Left colon (tissue), 2 donors: ENCODE data around the gene ARHGAP40. TPM values are rescaled to one million over a fixed set of nuclear protein-coding genes. Genes with fewer than 3 reads are reported as not detected.
"Not testable (repeated sequence)": the region's sequence is repeated elsewhere in the genome, so short reads cannot be mapped to it uniquely, and the experiment has no call there.

Experiments used
- ATAC-seq: fragments of 200-7000 bp; cut with Tn5 transposase; one replicate; pipeline ENCODE4 v1.9.1; 2020; ENCODE audit warnings: mild to moderate bottlenecking, moderate library complexity
- DNase-seq, 2 donors: peaks; one replicate each; pipeline ENCODE4 v3.0.0-alpha.2; 2020
- intact Hi-C, 2 donors: fragments of 100-400 bp; cut with DNase I in 1 of 2; cut with micrococcal nuclease in 1 of 2; formaldehyde crosslinking; loops; one replicate each; pipeline versions ENCODE4 v1.11.2 to v1.14.0; 2022; cut with DNase I, micrococcal nuclease
- total RNA-seq, 2 donors: library from RNA; stranded (reverse); fragmentation: NEBNext Ultra II Directional; extraction: Animal tissue kit (Norgen Biotek cat#: 25700); gene quantifications; one replicate each; pipeline ENCODE4 v1.2.1, GENCODE V29; 2021
- donor health status: DM: no; HTN: no; CAD: no.
- donor health status: DM: yes; HTN: yes; CAD: no.

The ARHGAP40 gene
- total RNA-seq, 2 donors from 2014 or later: not detected

DNA sequence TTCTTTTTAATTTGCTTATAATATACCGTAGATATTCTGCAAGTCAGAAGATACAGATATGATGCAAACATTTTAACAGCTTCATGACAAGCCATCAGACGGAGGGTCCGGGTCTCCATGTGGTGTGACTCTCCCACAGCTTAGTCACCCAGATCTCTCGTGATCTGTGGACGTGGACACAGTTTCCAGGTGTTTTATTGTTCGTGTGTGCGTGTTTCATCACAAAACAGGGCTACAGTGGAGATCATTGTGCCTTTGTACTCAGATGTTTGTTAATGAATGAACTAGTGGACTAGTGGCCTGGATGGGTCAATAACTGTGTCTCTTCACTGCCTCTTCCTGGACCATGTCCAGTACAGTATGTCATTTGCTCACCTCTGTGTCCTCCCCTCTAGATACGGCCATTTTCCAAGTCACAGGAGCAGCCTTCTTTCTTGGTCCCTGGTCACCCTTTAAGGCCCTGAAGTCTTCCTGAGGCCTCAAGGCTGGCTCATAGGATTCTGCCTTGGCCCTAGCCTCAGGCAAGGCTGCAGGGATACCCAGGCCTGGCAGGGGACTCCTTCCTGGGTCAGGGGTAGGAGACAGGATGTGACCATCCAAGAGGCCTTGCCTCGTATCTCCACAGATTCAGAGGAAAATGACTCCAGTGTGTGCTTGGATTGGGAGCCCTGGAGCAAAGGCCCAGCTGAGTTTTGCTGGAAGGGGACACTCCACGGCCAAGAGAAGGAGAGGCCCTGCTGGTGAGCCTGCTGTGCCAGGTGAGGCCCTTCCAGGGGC, 16.0 kb upstream of the ARHGAP40 start:
- DNase-seq (no peak), ATAC-seq (no peak)
- intact Hi-C loops: no loop called here

DNA sequence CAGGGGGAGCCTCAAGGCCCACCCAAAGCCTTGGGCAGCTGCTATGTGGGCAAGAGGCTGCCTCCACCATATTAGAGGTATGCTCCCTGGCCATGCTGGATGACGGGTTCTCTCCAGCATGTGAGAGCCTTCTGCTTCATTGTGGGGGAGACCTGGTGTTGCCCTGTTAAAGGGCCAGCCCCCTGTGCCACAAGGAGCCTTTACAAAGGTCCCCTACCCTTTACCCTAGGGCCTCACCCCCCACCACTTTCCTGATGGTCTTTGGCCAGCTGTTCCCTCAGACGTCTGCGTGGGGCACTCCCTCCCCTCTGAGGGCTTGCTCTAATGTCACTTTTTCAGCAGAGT, 15.5 kb upstream of the ARHGAP40 start:
- ATAC-seq (no peak), DNase-seq (no peak)
- intact Hi-C loops: no loop called here

DNA sequence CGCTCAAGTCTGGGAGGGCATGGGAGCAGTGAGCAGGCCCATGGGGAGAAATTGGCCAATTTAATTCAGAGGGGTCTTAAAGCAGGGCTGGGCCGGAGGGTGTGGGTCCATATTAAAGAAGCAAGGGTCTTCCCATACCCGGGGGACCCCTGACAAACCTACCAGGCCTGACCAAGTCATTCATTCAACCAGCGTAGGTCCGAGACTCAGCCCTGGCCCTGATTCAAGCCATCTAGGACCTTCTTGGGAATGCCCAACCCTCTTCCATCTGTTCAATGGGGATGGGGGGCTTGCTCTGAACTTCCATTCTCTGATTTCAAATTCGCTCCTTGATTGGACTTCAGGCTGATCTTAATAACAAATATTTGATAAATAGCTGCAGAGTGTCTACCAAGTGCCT, 13.3 kb upstream of the ARHGAP40 start:
- ATAC-seq (no peak), DNase-seq (no peak)
- intact Hi-C loops: no loop called here

DNA sequence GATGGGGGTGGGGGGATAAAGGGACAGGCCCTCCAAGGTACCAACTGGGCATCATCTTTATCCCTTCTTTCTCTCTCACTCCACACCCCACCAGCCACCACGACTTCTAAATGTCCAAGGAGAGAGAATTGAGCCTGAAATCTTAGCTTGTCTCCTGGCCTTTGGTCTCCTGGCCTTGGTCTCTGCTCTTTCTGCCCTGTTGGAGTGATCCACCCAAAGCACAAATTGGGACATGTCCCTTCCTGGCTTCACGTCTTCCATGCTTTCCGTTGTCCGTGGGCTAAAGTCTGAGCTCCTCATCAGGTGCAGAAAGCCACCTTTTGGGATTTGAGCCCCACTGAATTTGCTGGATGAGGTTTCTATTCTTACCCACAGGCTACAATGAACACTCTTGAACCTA, 12.3 kb upstream of the ARHGAP40 start:
- DNase-seq: no peak
- intact Hi-C loops: no loop called here
- no peak for ATAC-seq

DNA sequence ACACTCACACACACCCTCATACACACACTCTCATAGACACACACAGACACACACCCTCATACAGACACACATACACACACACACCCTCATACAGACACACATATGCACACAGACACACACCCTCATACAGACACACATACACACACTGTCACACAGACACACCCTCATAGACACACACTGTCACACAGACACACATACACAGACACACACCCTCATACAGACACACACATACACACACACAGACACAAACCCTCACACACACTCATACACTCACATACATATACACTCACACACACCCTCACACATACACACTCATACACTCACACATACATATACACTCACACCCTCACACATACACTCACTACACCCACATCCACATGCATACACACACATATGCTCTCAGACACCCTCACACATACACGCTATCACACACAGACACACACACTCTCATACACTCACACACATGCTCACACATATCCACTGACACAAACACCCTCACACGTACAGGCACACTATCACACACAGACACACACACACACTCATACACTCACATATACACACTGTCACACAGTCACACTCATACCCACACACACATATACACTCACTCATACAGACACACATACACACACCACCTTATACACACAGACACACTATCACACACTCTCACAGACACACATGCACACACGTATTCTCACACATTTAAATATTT, 11.5 kb upstream of the ARHGAP40 start:
- DNase-seq: no peak
- ATAC-seq: no peak
- intact Hi-C loops: no loop called here

DNA sequence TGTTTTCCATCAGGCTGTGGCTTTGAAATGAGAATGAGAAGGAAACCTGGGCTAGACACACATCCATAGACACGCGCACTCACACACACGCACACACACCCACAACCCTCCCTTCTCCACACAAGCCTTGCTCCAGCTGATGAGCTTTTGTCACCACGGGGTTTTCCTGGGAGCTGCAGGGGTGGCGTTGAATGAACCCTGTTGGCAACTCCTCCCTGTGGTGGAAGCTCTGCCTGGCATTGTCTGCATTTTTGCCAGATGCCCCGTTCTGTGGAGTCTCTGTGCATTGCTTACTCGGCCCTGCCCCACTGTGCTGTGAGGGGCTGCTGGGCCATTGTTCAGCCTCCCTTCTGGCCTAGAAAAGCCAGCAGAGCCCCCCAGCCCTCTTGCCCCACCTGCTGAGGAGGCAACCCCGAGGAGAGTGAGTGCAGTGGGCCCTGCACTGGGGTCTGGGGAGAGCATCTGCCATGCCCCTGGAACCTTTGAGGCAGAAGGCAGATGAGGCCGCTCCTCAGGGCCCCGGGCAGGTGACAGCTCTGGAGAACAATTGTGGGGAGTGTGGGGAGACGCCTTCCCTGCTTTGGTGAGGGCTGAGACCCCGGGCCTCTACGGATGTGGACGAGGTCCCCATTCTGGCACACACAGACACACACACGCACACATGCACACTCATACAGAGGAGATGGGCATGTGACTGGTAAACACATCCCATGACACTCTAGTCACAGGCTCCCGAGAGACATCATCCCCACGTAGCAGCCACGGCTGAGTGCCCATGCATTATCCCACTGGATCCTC, 10.7 kb upstream of the ARHGAP40 start:
- intact Hi-C loops: no loop called here
- ATAC-seq (no peak), DNase-seq (no peak)

DNA sequence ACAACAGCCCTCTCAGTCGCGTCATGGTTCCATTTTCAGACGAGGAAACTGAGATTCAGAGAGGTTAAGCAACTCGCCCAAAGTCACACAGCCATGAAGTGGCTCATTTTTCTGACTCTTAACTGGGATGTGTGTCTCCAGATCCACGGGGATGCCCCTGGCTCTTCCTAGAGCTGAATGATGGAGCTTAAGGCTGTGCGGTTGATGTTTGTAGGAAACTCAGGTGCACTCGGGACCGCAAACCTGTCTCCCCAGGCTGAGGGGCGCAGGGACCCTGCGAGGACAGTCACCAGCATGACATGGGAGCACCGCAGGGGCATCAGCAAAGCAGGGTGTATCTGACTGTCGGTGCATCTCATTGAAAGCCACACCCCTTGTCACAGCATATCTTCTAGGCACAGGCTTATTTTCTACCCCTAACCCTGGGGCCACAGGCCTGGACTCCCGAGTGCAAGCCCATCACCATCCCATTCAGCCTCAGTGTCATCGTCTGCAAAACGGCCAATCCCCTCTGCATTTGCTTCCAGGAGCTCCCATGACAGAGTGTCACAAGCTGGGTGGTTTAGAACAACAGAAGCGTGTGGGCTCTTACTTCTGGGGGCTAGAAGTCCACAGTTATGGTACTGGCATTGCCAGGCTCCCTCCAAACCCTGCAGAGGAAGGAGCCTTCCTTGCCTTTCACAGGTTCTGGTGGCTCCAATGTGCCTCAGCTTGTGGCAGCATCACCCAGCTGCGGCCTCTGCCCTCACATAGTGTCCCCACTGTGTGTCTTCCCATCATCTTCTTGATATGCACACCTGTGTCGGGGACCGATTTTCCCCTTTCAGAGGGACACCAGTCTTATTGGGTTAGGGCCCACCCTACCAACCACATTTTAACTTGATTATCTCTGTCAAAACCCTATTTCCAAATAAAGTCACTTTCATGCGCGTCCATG, 9.9 kb upstream of the ARHGAP40 start:
- intact Hi-C loops: no loop called here
- no peak for DNase-seq
- ATAC-seq: no peak

DNA sequence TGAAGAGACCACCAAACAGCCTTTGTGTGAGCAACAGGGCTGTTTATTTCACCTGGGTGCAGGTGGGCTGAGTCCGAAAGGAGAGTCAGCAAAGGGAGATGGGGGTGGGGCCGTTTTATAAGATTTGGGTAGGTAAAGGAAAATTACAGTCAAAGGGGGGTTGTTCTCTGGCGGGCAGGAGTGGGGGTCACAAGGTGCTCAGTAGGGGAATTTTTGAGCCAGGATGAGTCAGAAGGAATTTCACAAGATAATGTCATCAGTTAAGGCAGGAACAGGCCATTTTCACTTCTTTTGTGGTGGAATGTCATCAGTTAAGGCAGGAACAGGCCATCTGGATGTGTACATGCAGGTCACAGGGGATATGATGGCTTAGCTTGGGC, 9.2 kb upstream of the ARHGAP40 start:
- intact Hi-C loops, DNase-seq, ATAC-seq: not testable (repeated sequence)

DNA sequence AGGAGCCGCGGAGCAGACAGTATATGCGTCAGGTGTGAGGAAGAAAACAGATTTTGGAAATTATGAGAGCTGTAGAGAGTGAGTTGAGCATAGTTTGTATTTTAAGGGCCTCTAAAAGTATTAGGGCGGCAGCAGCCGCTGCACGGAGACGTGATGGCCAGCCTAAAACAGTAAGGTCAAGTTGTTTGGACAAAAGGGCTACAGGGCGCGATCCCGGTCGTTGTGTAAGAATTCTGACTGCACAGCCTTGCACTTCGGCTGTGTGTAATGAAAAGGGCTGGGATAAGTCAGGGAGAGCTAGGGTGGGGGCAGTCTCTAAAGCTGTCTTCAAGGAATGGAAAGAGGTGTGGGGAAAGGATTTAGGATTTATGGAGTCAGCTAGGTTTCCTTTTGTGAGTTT, 7.3 kb upstream of the ARHGAP40 start:
- intact Hi-C loops, DNase-seq, ATAC-seq: not testable (repeated sequence)

DNA sequence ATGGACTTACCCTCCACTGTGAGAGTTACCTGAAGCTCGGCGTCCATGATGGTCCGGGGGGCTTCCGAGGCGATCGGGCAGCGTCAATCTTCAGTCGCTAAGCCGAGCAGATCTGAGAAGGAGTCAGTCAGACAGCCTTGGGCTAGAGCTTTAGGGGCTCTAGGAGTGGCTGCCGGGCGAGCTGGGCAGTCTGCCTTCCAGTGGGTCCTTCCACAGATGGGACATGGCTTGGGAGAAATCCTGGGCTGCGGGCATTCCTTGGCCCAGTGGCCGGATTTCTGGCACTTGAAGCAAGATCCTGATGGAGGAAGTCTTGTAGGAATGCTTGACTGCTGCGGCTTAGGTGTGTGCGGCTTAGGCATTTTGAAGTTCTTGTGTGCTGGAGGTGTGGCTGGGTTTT, 5.7 kb upstream of the ARHGAP40 start:
- DNase-seq, ATAC-seq, intact Hi-C loops: not testable (repeated sequence)

DNA sequence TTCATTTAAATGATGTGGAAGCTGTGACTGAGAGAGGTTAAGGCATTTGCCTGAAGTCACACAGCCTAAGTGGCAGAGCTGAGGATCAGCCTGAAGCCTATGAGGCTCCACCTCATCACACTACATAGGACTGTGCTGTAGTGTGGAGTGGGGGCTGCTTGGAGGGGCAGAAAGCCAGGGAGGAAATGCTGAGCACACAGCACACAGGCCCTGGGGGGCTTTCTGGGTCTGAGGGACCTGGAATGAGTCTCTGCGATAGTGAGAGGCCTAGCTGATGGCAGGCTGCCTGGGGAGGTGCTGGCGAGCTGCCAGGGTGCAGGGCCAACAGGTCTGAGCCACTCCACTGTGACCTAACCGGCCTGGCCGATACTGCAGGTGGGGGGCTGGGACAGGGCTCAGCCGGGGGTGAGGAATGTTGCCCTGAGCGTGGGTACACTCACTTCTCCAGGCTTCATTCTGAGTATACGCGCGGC, 2.2 kb upstream of the ARHGAP40 start:
- intact Hi-C loops: no loop called here
- ATAC-seq (no peak), DNase-seq (no peak)

DNA sequence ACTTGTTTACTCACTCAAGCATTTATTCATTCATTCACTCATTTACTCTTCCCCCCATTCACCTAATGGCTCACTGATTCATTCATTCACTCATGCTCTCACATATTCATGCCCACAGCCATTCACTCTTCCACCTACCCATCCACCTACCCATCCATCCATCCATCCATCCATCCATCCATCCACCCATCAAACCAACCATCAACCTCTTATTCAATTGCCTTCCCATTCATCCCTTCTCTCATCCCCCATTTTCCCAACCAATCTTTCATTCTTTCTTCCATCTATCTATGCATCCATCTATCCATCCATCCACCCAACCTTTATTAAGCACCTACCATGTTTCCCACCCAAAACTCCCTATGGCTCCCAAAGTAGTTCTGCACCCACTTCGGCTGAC, 1.6 kb upstream of the ARHGAP40 start:
- ATAC-seq (no peak), DNase-seq (no peak)
- intact Hi-C loops: no loop called here

DNA sequence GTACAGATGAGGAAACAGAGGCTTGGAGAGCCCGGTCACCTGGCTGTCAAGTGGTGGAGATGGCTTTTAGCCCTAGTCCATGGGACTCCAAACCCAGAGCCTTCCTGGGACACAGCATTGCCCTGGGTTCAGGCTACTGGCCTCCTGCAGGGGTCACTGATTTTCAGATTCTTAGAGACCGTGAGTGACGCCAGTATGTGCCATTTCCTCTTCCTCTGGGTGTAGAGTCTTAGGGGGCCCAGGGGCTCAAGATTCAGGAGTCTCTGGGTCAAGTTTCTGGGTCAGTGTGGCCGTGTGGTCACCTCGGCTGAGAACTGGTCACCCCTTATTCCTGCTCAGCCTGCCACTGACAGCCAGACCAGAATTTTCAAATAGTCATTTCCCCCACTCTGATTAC, 574 bp downstream of the ARHGAP40 start:
- intact Hi-C loops: no loop called here
- no peak for ATAC-seq
- DNase-seq: no peak

DNA sequence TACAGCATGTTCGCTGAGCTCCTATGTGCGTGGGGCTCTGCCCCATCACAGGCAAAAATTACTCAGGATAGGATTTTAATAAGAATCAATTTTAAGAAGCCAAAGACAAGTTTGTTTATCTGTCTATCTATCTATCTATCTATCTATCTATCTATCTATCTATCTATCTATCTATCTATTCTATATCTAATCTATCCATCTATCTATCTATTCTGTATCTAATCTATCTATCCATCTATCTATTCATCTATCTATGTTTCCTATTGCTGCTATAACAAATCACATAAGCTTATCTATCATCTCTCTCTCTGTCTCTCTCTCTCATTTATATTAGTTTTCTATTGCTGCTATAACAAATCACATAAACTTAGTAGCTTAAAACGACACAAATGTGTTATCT, 1.7 kb downstream of the ARHGAP40 start:
- DNase-seq: no peak
- ATAC-seq: no peak
- intact Hi-C loops: no loop called here

DNA sequence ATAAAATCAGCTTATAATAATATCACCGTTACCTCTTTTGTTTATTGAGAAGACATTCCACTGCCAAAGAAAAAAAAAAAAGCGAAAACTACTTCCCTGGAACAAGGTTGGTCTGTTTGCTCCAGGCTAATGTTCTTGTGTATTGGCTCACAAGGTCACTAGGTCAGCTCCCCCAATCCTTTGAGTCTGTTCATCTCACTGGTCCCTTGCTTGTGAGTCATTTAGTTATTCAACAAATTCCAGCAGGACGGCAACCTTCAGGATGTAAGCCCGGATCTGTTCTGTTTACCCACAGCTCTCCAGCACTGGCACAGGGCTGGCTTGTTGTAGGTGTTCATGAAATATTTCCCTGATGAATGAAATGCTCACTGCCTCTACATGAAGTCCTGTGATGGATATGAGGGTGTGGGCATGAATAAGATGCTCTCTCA, 3.3 kb downstream of the ARHGAP40 start:
- no peak for DNase-seq
- intact Hi-C loops: no loop called here
- ATAC-seq: no peak

DNA sequence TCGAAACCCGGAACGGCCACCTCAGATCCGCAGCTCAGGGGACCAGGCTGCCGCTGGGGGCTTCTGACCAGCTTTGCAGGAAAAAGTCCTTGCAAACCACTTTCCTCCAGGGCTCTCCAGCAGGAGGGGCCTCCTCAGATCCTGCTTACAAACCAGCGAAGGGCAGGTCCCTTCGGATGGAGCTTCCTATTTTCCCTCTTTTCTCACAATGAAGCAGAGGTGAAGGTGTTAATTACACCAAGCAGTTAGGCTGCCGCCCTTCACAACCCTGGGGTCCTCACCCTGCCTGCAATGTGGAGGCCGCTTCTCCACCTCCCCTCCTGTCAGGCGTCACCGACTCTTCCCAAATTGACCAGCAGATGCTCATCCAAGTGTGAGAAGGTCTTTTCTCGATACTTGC, 5.7 kb downstream of the ARHGAP40 start:
- DNase-seq (no peak), ATAC-seq (no peak)
- intact Hi-C loops: no loop called here

DNA sequence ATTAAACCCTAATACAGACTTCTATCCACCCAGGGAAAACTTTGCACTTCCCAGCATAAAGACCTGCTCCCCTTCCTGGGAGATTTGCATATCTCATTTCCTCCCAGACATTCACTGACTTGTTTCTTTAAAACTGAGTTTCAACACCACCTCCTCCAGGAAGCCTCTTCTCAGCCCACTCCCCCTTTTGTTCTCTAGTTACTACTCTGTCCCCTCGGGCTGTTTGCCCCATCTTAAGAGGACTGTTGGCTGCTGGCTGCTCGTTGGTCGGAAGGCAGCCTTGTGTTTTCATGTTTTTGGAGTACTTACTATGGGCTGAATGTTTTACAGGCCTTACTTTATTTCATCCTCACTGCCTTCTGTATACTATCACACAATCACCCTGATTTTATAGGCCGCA, 6.6 kb downstream of the ARHGAP40 start:
- intact Hi-C loops: no loop called here
- ATAC-seq: no peak
- no peak for DNase-seq

DNA sequence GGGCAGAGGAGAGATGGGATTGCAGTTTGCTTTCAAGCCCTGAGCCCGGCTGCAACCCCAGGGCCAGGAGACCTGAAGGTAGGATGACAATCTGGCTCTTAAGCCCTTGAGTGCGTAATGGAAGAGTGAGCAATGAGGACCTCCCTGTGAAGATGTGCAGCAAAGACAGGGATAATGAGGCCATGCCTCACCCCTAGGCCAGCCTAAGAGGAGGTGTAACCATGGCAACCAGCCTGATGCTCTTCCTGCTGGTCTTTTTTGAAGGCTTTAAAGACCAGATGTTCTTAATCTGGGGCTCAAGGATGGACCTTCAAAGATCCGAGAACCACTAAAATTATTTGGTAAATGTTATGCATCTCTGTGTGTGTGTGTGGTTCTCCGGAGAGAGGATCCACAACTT, 8.2 kb downstream of the ARHGAP40 start:
- no peak for DNase-seq
- intact Hi-C loops: no loop called here
- no peak for ATAC-seq

DNA sequence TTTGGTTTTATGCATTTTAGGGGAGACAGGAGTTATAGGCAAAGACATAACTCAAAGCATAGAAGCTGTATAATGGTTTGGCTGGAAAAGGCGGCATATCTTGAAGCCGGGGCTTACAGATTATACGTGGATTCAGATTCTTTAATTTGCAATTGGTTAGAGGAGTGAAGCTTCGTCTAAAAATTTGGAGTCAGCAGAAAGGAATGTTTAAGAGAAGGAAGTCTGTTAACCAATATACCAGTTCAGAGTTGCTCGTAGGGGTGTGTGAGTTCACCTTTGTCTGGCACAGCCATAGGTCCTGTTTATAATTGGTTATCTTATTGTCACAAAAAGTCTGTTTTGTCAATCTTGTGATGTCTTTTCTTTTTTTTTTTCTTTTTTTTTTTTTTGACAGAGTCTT, 8.9 kb downstream of the ARHGAP40 start:
- DNase-seq: no peak
- no peak for ATAC-seq
- intact Hi-C loops: no loop called here
